Limb (tissue), 2 donors: Measurements from ENCODE around the gene RHOXF2.
"Not testable (repeated sequence)": the region's sequence is repeated elsewhere in the genome, so short reads cannot be mapped to it uniquely, and the experiment has no call there.

Experiments used
- DNase-seq, 2 donors: peaks; one replicate each; pipeline ENCODE4 v3.0.0-alpha.2; 2016; ENCODE audit errors: extremely low spot score in 2 of 2

The RHOXF2 gene, protein sequence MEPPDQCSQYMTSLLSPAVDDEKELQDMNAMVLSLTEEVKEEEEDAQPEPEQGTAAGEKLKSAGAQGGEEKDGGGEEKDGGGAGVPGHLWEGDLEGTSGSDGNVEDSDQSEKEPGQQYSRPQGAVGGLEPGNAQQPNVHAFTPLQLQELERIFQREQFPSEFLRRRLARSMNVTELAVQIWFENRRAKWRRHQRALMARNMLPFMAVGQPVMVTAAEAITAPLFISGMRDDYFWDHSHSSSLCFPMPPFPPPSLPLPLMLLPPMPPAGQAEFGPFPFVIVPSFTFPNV

DNA sequence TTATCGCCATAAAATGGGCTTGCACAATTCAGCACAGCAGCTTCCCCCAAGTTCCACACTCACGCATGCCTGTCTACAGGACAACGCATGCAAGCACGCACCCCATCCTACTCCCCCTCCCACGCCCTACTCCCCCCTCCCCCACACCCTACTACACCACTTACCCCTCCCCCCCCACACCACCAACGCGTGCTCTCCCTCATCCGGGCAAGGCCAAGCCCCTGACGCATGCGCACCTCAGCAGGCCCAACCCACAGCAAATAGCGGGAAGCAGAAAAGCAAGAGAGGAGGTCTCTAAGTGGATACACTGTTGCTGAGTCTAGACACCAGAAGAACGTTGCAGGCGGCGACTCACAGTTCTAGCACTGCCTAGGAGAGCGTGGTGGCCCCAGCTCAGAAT lies at the start of gene RHOXF2:
RHOXF2 (plus strand) TSS at position 301 of the 400 bp plus-strand sequence. CDS start 138 bp downstream, outside the sequence.
- not testable (repeated sequence) for DNase-seq

DNA sequence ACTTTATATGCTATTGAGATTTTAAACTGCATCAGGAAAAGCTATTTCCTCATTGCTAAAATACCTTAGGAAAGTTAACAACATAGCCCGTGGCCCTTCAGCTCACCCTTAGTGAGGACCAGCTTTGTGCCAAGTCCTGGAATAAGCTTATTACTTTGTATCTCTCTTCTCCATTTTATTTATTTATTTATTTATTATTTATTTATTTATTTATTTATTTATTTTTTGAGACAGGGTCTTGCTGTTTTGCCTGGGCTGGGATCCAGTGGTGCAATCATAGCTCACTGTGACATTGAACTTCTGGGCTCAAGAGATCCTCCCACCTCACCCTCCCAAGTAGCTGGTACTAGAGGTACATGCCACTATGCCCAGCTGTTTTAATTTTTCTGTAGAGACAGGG lies 49.0 kb upstream of the RHOXF2 start:
- DNase-seq: no peak

DNA sequence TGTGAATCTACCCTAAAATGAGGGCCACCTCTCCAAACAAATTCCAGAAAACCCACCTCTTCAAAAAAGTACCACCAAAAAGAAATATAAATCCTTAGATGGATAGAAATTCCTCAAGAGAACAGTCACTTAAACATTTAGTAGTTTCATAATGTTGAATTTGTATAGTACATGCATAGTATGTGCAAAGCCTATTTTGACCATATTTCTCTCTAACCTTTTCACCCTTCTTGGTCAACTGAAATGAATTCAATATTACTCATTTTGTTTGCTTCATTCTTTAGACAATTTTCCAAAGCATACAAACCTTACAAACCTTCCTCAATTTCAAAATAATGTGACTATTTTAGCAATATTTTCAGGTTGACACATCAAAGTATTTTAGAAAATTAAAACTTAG lies 46.8 kb upstream of the RHOXF2 start:
- DNase-seq: no peak

DNA sequence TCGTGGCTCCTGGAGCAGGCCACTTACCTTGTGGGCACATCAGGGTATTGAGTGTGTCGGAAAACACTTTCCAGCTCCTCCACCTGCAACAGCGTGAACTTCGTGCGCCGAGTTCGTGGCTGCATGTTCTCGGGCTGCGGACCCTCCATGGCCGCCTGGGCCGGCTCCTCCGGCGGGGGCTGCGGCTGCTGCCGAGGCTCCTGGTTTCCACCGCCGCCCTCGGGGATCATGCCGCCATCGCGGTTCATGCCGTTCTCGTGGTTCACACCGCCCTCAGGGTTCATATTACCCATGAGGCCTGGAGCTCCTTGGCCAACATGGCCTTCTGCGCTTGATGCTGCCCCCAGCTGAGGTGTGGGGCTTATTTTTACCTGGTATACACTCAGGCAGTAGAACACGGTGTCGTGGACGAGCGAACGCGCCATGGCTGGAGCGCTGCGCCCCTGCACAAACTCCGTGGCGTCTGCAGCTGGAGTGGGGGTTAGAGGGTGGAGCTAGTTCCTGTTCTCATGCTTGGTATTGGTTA lies 42.9 kb upstream of the RHOXF2 start, which contains the start of gene RHOXF1:
RHOXF1 (minus strand) TSS at position 476 of the 526 bp plus-strand sequence; CDS start at position 425, 51 bp downstream.
- DNase-seq: no peak

DNA sequence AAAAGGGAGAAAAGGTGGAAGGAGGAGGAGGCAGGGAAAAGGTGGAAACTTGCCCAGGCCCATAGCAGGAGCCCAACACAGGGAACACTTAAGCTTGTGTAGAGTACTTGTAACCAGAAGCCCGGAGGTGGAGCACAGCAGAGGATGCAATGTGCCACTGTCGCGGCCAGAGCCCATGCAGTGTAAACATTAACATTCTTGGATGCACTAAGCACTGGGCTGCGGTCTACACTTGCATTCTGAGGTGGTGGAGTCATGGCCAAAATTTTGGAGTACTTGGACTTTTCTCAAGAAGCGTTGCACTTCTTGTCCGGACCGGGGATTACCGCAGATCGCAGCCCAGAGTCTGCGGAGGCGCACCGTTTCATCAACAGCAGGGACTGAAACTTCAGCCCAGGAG lies 38.2 kb upstream of the RHOXF2 start:
- no peak for DNase-seq

DNA sequence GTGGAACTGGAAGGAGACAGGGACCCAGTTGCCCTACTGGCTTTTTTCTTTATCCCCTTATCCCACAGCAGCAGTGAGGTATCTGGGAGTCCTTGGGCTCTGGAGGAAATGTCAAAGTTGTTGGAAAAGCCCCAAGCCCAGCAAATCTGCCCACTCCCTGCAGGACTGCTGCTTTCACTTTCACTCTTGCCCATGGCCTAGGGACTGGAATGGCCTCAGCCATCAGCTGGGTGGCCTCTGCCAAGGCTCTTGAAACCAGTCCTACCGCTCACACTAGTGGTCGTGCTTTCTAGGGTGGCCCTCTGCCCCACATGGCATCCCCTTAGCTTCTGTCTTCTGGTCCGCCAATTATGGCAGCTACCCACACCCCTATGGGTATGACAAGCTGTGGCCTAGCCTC lies 33.0 kb upstream of the RHOXF2 start:
- no peak for DNase-seq

DNA sequence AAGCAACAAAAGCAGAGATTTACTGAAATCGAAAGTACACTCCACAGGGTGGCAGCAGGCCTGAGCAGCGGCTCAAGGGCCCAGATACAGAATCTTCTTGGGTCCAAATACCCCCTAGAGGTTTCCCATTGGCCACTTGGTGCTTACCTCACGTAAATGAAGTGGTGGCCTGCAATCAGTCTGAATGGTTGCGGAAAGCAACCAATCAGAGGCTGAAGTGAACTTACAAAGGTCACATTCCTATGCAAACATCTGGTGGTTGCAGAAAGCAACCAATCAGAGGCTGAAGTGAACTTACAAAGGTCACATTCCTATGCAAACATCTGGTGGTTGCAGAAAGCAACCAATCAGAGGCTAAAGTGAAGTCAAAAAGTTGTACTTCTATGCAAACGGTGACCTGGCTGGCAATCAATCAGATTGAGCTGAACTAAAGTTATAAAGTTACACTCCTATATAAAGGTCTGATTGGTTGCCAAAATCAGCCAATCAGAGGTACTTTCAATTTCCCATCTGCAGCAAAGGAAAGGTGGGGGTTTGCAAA lies 30.0 kb upstream of the RHOXF2 start:
- DNase-seq: not testable (repeated sequence)

DNA sequence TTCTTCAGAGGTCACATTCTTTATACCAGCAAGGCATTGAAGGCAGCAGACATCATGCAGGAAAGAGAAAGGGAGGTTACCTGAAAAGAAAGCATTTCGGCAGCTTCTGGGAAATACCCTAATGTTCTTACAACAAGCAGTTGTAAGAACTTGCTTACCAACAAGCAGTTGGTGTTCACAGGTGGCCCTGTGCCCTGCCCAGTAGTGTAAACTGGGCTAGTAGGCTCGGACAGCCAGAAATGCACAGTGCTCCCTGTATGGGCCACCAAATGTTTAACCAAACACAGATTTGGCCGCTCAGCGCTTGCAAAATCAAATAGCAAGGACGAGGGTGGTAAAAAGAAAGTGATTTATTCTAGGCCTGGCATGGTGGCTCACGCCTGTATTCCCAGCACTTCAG lies 22.3 kb upstream of the RHOXF2 start:
- no peak for DNase-seq

DNA sequence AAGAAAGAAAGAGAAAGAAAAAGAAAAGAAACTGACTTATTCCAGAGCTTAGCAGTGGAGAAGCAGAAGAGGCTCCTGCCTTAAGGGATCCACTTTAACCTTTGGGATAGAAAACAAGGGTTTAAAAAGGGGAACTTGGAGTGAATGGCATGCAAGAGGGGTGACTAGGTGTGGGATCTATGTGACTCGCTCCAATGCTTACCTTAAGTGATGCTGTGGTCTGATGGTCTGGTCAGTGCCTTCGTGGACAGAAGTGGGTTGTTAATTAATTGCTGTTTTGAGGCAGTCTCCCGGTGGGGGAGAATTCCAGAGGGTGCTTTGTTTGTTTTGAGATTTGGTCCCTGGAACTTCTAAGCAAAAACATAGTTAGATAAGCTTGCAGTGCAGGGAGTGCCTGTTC lies 21.6 kb upstream of the RHOXF2 start:
- no peak for DNase-seq

DNA sequence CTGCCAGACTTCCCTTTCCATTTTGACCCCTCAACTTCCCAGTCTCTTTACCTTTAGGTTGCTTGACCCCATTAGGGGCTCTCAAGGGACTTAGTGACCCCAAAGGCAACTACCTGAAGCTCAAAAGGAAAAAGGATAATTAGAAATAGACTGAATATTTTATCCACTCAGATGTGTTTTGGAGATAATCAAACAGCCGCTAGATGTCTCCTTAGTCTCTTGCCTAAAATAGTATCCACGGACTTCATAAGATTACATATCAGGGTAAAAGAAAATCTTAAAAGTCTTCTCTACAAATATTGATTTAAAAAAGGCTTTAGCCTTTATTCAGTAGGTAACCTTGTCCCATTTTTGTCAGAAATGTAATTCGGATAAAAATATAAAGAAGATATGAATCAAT lies 21.0 kb upstream of the RHOXF2 start:
- no peak for DNase-seq

DNA sequence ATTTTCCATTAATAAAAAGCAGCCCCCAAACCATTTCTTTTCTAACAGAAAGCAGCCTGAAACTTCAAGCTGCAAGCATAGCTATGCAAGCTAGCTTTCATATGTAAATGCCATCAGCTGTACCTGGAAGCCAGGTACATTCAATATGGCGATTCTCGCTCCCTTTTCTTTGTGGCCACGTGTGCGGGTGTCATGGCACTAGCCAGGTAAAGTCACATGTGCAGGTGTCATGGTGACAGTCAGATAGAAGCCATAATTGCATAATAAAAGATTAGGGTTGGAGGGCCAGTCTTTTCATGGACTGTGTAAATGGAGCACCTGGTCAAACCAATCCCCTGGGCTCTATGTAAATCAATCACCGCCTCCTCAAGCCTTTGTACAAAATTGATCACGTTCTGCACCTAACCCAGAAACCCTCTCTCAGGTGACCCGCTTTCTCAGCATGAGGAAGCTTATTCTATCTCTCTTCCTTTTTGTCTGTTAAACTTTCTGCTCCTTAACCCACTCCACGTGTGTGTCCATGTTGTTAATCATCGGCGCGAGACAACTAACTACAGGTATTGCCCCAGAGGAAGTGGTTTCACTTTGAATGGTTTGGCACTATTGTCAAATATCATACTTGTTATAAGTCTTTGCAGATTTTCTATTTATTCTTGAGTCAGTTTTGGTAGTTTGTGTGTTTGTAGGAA lies 18.0 kb upstream of the RHOXF2 start:
- no peak for DNase-seq

DNA sequence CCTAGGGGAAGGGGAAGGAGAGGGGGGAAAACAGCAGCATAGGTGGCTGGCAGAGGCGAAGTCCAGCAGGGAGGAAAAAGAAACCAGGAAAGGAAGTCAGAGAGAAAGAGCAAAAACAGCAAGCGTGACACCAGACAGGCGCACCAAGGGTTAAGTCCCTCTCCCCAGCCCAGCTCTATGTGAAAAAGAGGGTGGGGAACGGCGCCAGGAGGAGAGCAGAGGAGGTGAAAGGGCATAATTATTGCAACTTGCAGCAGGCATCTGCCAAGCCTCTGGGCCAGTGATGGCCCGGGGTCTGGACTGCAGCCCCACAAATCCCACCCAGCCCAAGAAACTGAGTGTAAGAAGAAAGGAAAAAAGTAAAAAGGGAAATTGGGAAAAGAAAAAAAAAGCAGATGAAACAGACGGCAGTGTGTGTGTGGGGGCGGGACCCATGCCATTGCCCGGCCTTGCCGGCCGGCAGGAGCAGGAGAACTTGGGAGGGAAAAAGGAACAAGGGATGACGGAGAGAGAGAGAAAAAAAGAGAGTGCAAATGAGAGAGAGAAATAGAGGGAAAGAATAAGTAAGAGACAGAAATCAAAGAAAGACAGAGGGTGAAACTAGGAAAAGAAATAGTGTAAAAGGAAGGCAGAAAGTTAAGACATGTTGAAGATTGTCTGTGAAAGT lies 14.1 kb upstream of the RHOXF2 start:
- DNase-seq: peak in 1 of 2 donors; percentile 1

DNA sequence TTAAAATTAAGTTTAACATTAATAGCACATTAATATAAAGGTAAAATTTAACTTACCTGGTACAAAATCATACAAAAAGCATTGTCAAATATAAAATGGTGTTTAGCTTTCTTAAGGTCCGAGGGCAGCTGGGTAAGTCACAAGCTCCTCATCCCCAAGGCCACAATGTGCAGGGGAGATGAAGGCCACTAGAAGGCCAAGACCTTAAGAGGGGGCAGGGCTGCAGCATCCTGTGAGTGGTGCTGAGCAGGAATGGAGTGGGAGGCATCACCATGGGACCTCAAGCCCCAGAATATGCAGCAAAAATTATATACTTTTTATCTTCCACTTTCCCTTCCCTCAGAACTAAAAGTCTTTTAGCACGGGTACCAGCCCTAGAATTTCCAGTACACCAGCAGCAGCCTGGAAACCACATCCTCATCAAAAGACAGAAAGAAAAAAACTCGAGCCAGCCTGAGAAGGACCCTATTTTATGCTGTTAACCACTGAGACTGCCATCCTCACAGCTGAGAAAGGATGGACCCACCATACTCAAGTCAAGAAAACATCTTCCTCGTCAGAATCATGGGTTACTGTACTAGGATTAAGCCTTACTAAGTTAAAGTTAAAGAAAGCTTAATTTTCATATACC lies 13.0 kb upstream of the RHOXF2 start:
- no peak for DNase-seq

DNA sequence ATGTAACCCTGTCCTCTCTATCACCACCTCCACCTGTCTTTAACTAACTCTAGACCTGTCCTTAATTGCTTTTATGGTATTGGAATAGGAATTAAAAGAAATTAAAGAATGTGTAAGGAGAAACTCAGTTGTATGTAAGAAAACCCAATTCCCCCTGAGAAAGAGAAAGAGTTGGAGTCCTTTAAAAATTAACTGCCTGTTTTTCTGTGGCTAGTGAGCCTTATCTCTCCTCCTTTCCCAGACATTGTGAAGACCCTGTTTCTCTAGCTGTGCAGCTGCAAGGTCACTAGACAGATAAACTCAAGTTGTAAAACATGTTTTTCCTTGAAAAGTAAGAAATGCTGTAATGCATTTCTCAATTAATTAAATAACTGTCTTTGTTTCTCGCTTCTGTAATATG lies 12.1 kb upstream of the RHOXF2 start:
- DNase-seq: not testable (repeated sequence)

DNA sequence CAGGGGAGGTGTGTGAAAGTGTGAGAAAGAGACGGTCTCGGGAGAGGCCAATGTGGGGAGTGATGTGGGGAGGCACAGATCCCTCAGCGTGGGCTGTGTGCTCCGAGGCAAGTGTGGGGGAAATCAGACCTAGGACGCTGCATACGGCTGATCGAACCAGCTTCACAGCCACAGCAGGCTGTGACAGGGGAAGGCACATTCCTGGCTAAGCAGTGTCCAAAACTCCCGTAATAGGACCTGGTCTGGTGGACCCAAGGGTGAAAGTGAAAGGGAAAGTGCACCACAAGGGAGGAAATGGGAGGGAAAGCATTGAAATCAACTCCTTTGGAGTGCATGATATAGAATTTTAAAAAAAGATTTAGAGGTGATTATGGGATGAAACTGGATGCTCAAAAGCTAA lies 10.9 kb upstream of the RHOXF2 start:
- DNase-seq: no peak

DNA sequence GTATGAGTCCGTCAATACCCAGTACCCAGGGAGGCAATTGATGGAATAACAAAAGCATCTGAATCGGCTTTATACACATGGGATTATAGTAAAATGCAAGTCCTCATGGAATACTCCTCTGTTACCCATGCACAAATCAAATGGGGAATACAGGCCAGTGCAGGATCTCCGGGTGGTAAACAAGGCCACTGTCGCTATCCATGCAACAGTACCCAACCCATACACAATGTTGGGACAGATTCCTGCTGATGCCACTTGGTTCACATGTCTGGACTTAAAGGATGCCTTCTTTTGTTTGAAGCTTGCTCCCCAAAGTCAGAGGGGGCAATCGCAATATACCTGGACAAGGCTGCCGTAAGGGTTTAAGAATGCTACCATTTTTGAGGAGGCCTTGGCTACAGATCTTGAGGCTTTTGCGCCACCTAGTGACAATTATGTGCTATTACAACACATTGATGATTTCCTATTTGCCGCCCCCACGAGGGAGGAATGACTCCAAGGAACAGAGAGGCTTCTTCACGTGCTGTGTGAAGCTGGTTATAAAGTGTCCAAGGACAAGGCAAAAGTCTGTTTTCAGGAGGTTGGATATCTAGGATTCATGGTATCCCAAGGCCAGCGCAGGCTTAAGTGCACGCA lies 8.2 kb upstream of the RHOXF2 start:
- DNase-seq: not testable (repeated sequence)

DNA sequence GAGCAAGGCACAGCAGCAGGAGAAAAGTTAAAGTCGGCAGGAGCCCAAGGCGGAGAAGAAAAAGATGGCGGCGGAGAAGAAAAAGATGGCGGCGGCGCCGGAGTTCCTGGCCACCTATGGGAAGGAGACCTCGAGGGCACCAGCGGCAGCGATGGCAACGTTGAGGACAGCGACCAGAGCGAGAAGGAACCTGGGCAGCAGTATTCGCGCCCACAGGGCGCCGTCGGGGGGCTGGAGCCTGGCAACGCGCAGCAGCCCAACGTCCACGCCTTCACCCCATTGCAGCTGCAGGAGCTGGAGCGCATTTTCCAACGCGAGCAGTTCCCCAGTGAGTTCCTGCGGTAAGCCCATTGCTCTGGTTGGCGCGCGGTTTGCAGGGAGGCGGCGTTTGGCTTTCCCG lies 673 bp downstream of the RHOXF2 start:
- DNase-seq: not testable (repeated sequence)

DNA sequence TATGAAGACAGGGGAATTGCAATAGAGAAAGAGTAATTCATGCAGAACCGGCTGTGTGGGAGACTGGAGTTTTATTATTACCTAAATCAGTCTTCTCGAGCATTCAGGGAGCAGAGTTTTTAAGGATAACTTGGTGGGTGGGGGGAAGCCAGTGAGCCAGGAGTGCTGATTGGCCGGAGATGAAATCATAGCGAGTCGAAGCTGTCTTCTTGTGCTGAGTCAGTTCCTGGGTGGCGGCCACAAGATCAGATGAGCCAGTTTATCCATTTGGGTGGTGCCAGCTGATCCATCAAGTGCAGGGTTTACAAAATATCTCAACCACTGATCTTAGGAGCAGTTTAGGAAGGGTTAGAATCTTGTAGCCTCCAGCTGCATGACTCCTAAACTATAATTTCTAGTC lies 34.8 kb downstream of the RHOXF2 start:
- not testable (repeated sequence) for DNase-seq

DNA sequence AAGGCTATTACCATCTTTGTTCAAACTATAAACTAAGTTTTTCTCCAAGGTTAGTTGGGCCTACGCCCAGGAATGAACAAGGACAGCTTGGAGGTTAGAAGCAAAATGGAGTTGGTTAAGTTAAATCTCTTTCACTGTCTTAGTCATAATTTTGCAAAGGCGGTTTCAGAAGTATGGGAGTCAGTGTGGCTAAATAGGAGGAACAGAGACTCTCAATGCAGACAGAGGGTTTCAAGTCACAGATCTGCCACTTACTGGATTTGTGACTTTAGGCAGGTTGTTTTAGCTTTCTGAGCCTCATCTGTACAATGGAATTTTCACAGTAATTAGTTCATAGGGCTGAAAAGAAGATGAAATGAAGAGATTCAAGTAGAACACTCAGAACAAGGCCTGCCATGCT lies 35.3 kb downstream of the RHOXF2 start:
- DNase-seq: not testable (repeated sequence)

DNA sequence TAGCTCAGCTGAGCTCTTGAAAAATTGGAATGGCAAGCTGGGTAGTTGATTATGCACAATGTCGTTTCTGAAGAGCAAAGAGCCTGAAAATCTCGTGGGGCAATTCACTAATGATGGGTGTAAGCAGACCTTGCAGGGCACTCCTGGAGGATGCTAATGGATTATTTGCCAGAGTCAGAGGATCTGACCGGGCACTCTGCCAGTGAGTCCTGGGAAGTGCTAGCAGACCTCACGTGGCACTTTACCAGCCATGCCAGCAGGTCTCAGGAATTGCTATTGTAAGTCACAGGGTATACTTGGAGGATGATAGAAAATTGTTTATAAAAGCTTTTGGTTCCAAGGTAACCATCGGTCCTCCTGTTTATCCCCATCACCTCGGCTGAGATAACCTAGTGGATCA lies 37.4 kb downstream of the RHOXF2 start:
- not testable (repeated sequence) for DNase-seq
